ENCODE measurements around the gene CDH13. TPM values are rescaled to one million over a fixed set of nuclear protein-coding genes. Genes with fewer than 3 reads are reported as not detected.

The CDH13 gene
- total and polyA plus RNA-seq, 2 experiments from 2014 or later, result 1.2 to 1.5 TPM

DNA sequence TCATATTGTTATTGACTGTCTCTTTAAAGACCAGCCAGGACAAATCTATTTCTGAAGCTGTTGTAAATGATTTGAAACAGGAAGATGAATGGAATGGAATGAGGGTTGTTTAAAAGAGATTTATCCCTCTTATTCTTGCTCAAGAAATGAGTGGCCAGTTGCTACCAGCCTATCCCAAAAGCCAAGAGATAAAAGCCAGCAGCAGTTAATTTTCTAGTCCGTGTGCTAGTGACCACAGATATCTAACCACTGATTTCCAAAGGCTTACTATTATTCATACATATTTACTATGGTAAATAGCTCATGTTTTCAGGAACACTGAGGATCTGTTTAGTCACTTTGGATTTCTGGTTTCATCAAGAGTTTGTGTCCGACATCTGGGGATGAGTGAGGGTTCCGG is 105.7 kb downstream of the CDH13 start:
- Histone ChIP-seq H3K9me3 (ENCODE audit: low read depth) (no peaks in the 10 kb centered on the region), H3K4me2 (no peak overlapping the region), H3K79me2 (no peaks in the 10 kb centered on the region), H3K4me1 (ENCODE audit: insufficient read depth) (no peaks in the 10 kb centered on the region), H4K20me1 (ENCODE audit: insufficient read depth, poor library complexity, severe bottlenecking) (no peaks in the 10 kb centered on the region), H3K9me2 (replicated peaks; ENCODE audit: insufficient read depth) (no peaks in the 10 kb centered on the region), H2AFZ (no peak overlapping the region), H3K4me3 (no peak overlapping the region), H3K27ac (no peak overlapping the region), H3K27me3 (no peaks in the 10 kb centered on the region), H3K36me3 (replicated peaks; ENCODE audit: insufficient read depth, low read depth) (no peaks in the 10 kb centered on the region)
- WGBS (ENCODE audit: low lambda C conversion rate, missing lambda C conversion rate), result 86% methylated on average over 3 of the region's 3 CpGs
- DNase-seq (ENCODE audit: low spot score), result no peak
- TF ChIP-seq EZH2 (IDR thresholded peaks at IDR 0.05; ENCODE audit: borderline replicate concordance) (no peak), EZH2phosphoT487 (IDR thresholded peaks at IDR 0.05; ENCODE audit: low read depth, severe bottlenecking, unreplicated experiment) (no peak)
- TF ChIP-seq, protein P1, sequence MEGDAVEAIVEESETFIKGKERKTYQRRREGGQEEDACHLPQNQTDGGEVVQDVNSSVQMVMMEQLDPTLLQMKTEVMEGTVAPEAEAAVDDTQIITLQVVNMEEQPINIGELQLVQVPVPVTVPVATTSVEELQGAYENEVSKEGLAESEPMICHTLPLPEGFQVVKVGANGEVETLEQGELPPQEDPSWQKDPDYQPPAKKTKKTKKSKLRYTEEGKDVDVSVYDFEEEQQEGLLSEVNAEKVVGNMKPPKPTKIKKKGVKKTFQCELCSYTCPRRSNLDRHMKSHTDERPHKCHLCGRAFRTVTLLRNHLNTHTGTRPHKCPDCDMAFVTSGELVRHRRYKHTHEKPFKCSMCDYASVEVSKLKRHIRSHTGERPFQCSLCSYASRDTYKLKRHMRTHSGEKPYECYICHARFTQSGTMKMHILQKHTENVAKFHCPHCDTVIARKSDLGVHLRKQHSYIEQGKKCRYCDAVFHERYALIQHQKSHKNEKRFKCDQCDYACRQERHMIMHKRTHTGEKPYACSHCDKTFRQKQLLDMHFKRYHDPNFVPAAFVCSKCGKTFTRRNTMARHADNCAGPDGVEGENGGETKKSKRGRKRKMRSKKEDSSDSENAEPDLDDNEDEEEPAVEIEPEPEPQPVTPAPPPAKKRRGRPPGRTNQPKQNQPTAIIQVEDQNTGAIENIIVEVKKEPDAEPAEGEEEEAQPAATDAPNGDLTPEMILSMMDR (IDR thresholded peaks at IDR 0.05; ENCODE audit: poor library complexity), result no peak

DNA sequence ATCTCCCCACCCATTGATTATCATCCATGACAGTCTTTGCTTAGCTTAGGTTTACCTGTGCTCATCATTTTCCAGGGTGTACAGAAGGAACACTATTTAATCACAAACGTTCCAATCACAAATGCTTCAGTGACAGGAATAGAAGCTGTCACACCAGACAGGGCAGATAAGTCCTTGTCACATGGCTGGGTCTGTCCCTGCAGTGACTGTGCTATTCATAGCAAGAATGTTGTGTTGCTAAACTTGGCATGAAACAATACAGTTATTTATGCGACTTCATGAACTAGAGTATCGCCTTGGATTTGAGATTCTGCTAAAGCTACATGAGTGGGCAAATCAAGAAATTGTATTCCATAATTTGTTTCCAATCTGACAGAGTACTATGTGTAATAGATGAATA is 108.4 kb downstream of the CDH13 start:
- no peaks in the 10 kb centered on the region for H3K9me2 ChIP-seq (replicated peaks; ENCODE audit: insufficient read depth)
- no peak overlapping the region for H2AFZ ChIP-seq
- no peak overlapping the region for H3K4me2 ChIP-seq
- H3K27me3 ChIP-seq, result peaks cover 3% of the 10 kb centered on the region
- no peaks in the 10 kb centered on the region for H3K4me1 ChIP-seq (ENCODE audit: insufficient read depth)
- H3K36me3 ChIP-seq (replicated peaks; ENCODE audit: insufficient read depth, low read depth), result no peaks in the 10 kb centered on the region
- no peak overlapping the region for H3K27ac ChIP-seq
- no peaks in the 10 kb centered on the region for H3K79me2 ChIP-seq
- DNase-seq (ENCODE audit: low spot score), result no peak
- no peaks in the 10 kb centered on the region for H3K9me3 ChIP-seq (ENCODE audit: low read depth)
- TF ChIP-seq, protein P1 (IDR thresholded peaks at IDR 0.05; ENCODE audit: poor library complexity), result no peak
- no peak for TF ChIP-seq EZH2 (IDR thresholded peaks at IDR 0.05; ENCODE audit: borderline replicate concordance)
- no peak for TF ChIP-seq EZH2phosphoT487 (IDR thresholded peaks at IDR 0.05; ENCODE audit: low read depth, severe bottlenecking, unreplicated experiment)
- H3K4me3 ChIP-seq, result no peak overlapping the region
- WGBS (ENCODE audit: low lambda C conversion rate, missing lambda C conversion rate), result 85% methylated on average over 3 of the region's 3 CpGs
- H4K20me1 ChIP-seq (ENCODE audit: insufficient read depth, poor library complexity, severe bottlenecking), result no peaks in the 10 kb centered on the region

DNA sequence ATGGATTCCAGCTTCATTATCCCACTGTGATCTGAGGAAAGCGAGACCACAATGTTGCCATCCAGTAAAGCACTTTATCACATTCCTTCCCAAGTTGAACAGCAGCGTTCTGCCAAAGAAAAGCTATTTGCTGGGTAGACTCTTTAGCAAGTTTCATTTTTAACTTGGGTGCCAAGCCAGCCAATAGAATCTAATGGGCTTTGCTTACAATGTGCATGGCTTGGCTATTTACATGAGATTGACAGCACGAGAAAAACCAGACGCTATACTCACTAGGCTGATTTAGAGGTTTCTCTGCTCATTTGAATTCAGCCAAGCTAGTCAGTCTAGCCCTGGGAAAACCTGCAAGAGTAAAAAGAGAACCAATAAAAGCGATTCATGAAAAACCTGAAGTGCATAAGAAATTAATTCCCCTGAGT is 108.9 kb downstream of the CDH13 start:
- Histone ChIP-seq H3K9me3 (ENCODE audit: low read depth) (no peaks in the 10 kb centered on the region), H3K36me3 (replicated peaks; ENCODE audit: insufficient read depth, low read depth) (no peaks in the 10 kb centered on the region), H2AFZ (no peak overlapping the region), H4K20me1 (ENCODE audit: insufficient read depth, poor library complexity, severe bottlenecking) (no peaks in the 10 kb centered on the region), H3K79me2 (no peaks in the 10 kb centered on the region), H3K27ac (no peak overlapping the region), H3K27me3 (peaks cover 3% of the 10 kb centered on the region), H3K4me2 (no peak overlapping the region), H3K4me1 (ENCODE audit: insufficient read depth) (no peaks in the 10 kb centered on the region), H3K9me2 (replicated peaks; ENCODE audit: insufficient read depth) (no peaks in the 10 kb centered on the region), H3K4me3 (no peak overlapping the region)
- peak; percentile 10 for DNase-seq (ENCODE audit: low spot score)
- TF ChIP-seq, protein P1 (IDR thresholded peaks at IDR 0.05; ENCODE audit: poor library complexity), result no peak
- no peak for TF ChIP-seq EZH2phosphoT487 (IDR thresholded peaks at IDR 0.05; ENCODE audit: low read depth, severe bottlenecking, unreplicated experiment)
- no peak for TF ChIP-seq EZH2 (IDR thresholded peaks at IDR 0.05; ENCODE audit: borderline replicate concordance)
- WGBS (ENCODE audit: low lambda C conversion rate, missing lambda C conversion rate), result 54% methylated on average over 5 of the region's 5 CpGs

DNA sequence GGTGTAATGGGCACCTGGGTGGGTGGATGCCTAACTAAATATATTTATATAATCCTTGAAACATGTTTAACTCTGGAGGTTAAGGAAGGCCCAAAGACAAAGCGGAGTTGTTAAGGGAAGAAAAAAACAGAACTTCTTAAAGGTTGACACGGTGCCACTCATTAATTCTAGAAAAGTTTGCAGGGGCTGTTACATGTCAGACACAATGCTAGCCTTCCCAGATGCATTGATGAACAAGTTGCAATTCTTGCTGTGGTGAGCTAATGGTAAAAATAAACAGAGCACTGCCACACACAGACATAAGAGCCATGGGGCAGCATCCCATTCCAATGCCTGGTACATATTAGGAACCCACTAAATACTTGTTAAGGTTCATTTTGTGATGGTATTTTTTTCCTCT is 109.5 kb downstream of the CDH13 start:
- no peaks in the 10 kb centered on the region for H3K9me2 ChIP-seq (replicated peaks; ENCODE audit: insufficient read depth)
- H3K4me2 ChIP-seq, result no peak overlapping the region
- DNase-seq (ENCODE audit: low spot score), result no peak
- no peak overlapping the region for H3K4me3 ChIP-seq
- WGBS (ENCODE audit: low lambda C conversion rate, missing lambda C conversion rate), result 49% methylated on average over 2 of the region's 2 CpGs
- H3K27me3 ChIP-seq, result peaks cover 3% of the 10 kb centered on the region
- no peaks in the 10 kb centered on the region for H3K9me3 ChIP-seq (ENCODE audit: low read depth)
- H2AFZ ChIP-seq, result no peak overlapping the region
- TF ChIP-seq EZH2phosphoT487 (IDR thresholded peaks at IDR 0.05; ENCODE audit: low read depth, severe bottlenecking, unreplicated experiment) (no peak), EZH2 (IDR thresholded peaks at IDR 0.05; ENCODE audit: borderline replicate concordance) (no peak)
- TF ChIP-seq, protein P1 (IDR thresholded peaks at IDR 0.05; ENCODE audit: poor library complexity), result no peak
- no peaks in the 10 kb centered on the region for H3K36me3 ChIP-seq (replicated peaks; ENCODE audit: insufficient read depth, low read depth)
- H3K4me1 ChIP-seq (ENCODE audit: insufficient read depth), result no peaks in the 10 kb centered on the region
- H3K79me2 ChIP-seq, result no peaks in the 10 kb centered on the region
- H3K27ac ChIP-seq, result no peak overlapping the region
- H4K20me1 ChIP-seq (ENCODE audit: insufficient read depth, poor library complexity, severe bottlenecking), result no peaks in the 10 kb centered on the region

Measured in hepatocyte (in vitro differentiated cells).